NCI-H460 (cell line): Measurements from ENCODE around the gene ADCY9. TPM values are rescaled to one million over a fixed set of nuclear protein-coding genes. Genes with fewer than 3 reads are reported as not detected.

Experiments used
- DNase-seq: peaks from one replicate; pipeline ENCODE4 v3.0.0-alpha.2; 2016; ENCODE audit warnings: low read depth; ENCODE audit errors: extremely low read depth
- total RNA-seq: library from RNA; depleted of rRNA; stranded (reverse); fragments of >200 nt; shearing (Covaris generic); gene quantifications from 2 replicates; pipeline ENCODE4 v1.2.3, GENCODE V29; 2014

ADCY9 gene
- total RNA-seq, 1 experiment from 2014 or later, result 8.8 TPM

DNA sequence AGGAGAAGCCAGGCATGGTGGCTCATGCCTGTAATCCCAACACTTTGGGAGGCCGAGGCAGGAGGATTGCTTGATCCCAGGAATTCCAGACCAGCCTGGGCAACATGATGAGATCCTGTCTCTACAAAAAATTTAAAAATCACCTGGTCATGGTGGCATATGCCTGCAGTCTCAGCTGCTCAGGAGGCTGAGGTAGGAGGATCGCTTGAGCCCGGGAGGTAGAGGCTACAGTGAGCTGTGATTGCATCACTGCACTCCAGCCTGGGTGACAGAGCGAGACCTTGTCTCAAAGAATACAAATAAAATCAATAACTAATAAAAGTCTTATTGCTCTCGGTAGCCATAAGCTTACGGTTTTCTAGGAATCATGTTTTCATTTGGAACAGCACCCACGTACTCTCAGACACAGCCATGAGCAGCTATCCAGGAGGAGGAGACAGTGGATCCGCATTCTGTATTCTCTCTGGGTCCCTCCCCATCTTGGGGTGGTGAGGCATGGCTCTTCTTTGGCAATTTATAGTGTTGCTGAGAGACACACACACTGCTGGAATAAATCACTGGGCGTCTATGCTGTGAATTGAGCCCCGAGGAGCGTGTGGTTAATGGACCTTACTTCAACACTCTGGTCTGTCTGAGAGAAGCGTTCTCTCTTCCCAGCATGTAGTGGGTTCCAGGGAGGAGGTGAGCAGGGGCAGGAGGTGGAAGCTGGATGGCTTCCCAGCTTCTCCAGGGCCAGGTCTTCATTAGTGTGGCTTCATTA, 8.5 kb upstream of the ADCY9 start:
- DNase-seq, result no peak

DNA sequence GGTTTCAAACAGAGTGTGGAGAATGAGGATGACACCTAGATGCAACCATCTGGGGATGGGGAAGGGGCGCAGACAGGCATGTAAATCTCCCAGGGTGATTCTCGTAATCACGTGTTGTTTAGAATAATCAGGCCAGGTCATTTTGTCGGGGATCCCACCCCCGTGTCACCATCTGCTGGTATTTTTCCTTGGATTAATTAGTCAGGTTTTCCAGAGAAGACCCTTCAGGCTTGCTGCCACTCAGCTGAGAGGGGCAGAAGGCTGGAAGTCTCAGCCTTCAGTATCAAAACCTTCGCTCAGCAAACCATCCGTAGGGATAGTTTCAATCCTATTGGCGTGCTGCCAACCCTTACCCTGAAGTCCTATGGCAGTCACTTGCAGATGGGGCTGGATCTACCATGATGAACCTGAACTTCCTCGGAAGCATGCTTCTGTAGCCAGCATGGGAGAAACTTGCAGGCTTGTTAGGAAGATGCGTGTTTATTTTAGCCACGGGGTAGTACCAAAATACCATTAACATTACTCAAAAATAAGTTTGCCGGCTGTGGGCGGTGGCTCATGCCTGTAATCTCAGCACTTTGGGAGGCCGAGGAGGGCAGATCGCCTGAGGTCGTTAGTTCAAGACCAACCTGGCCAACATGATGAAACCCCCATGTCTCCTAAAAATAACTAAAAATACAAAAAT, 7.5 kb upstream of the ADCY9 start:
- no peak for DNase-seq

DNA sequence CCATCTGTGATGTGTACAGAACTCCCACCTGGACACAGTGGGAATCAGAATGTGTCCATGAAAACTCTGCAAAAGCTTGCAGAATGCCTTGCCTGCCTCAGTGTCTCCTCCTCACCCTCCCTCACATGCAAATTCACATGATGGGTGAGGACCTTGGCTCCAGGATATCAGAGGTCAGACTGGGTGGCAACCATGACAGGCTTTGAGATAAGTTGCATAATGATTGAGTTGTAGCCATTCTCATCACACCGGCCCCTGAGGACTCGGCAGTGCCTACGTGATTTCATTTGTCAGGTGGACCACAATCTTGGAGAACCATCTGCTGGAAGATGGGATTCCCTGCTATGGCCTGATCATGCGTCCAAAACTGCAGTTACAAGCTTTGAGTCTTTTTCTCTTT, 3.9 kb upstream of the ADCY9 start:
- no peak for DNase-seq

DNA sequence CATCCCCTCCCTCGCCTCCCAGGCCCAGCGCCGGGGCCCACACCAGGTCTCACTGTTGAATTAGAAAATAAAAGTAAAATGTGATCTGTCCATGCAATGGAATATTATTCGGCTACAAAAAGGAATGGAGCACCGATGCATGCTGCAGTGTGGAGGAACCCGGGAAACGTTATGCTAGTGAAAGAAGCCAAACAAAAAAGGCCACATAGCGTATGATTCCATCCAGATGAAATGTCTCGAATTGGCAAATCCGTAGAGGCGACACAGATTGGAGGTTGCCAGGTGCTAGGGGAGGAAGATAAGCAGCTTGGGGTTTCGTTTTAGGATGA, 972 bp upstream of the ADCY9 start:
- no peak for DNase-seq

DNA sequence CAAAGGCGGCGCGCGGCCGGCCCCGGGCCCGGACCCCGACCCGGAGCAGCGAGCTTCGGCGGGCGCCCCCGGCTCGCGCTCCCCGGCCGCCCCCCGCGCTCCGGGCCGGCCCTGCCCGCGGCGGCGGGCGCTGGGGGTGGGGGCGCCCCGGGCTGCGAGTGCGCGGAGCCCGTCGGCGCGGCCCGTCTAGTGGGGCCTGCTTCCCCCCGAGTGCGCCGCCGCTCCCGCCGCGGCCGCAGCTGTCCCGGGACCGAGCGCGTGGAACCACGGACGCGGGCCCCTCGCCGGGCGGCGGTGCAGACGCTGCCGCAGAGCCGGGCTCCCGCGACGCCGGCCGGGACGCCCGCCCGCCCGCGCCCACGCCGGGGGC, 308 bp downstream of the ADCY9 start:
- no peak for DNase-seq

DNA sequence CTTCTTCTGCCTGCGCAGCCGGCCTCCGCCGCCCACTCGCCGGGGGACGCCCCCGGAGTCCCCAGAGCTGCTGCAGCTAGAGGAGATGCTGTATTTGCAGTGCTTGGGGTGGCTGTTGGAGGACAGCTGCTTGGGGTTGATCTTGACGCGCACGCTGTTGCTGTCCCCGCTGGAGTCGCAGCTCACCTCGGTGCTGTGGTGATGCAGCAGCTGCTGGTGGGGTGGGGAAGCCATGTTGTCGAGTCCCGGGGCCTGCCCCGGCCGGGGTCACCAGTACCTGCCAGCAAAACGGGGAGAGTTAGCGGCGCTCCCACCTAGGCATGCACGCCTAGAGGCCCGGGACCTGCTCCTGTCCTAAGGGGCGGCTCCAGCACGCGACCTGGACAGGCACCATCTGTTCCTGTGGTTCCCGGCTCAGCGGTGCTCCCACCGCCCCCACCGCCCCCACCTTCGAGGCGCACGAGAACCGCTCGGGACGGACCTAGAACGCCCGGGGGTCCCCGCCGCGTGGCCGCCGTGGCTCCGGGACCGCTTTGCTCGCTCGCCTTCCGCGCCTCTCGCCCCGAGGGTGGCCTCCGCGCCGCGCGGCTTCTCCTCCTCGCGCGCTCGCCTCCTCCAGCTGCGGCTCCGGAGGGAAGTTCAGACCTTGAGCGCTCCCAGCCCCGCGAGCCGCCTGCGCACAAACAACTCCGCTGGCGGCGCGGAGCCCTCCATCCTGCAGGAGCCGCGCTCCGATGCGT, 863 bp downstream of the ADCY9 start:
- DNase-seq, result peak; percentile 32

DNA sequence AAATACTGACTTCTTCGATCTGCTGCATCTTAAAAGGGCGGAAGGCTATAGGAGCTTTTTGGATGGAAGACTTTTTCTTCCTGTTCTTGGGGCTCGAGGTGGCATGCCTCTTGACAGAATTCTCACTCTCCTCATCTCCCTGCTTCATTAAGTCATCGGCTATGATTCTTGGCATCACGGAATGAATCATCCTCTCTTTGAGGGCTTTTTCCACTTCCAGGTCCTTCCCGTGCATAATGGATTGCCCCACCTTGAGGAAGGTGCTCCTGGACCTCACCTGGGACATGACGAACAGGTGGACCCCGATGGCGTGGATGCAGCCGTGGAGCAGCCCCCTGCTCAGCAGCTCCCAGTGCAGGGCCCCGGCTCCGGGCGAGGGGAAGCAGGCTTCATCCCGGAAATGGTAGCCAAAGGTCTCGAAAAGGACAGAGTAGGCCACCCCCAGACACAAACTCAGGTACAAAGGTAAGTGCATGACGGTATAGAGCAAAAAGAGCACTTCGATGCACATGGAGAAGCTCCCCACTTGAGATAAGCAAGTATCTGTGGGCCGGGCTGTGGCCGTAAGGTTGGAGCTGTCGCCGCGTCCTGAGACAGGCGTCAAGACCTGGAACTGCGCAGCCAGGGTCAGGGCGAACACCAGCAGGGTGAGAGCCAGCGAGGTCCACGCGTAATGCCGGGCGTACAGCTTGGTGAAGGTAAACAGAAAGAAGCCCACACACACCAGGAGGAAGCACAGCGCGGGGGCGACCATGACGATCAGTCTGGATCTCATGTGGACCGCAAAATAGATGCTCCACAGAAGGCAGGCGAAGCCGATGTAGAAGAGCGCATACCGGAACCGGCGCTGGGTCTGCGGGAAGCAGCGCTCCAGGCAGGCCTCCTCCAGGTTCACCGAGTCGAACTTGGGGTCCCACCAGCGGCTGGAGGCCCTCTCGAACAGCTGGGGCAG, 1.7 kb downstream of the ADCY9 start:
- no peak for DNase-seq

DNA sequence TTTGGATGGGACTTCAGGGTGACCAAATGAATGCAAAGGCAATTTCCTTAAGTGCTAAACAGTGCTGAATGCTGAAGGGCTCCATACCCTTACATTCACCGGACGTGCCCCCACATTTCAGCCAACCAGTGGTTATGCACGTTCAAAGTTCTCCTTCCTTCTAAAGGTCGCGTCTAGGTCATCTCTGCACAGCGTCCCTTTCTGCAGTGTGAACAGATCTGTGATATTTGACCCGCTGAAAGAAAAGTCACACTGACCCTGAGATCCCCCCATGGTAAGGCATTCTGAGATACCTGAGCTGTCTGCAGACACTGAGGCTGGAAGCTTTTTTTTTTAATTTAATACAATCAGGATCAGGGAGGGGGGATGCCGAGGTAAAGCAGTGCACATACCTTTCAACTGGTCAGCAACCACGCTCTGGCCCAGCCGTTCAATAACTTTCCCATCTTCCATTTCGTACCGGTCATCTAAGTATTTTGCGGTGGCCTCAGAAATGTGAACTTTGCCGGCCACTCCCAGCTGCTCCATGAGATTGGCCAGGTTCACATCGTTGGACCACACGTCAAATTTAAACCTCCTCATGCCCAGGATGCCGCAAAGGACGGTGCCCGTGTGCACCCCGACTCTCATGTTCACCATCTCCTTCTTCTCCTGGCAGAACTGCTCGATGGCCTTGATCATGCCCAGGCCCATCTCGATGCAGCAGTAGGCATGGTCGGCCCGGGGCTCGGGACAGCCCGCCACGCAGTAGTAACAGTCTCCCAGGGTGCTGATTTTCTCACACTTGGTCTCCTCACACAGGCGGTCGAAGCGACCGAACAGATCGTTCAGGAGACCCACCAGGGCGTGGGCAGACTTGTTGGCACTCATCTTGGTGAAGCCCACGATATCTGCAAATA, 2.6 kb downstream of the ADCY9 start:
- no peak for DNase-seq

DNA sequence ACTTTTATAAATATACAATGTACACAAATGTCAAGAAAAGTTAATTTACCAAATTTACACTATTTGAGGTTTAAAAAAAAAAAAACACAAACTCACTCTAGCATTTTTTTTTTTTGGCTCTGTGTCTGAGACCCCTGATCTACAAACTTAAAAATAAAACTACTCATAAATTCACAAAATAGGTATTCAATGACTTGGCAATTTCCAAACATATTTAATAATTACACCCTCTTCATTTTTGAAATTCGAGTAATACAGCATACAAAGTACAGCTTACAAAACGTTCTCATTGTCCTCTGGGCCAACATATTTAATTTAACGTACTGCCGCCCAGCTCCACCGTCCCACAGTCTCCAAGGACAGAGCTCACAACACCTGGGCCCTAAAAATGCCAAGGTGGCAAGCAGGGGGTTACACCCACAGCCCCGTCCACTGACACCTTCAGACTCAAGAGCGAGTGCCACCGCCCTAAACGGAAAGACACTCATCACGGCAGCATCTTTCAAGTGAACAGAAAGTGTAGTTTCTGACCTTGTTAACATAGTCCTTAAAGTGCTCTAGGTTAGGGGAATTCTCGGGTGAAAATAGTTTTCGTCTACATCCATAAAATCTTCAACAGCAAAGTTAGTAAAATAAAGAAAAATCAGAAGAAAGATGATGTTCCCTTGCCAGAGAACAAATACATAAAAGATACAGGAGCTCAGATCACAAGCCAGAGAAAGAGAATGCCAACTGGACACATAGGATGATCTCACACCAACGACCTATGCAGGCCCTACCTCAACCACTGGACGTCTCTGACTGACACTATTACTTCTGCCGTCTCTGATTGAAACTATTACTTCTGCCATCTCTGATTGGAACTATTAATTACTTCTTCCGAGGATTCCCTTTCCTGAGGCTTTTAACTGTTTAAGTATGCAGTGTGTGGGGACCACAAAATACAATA, 4.2 kb downstream of the ADCY9 start:
- no peak for DNase-seq

DNA sequence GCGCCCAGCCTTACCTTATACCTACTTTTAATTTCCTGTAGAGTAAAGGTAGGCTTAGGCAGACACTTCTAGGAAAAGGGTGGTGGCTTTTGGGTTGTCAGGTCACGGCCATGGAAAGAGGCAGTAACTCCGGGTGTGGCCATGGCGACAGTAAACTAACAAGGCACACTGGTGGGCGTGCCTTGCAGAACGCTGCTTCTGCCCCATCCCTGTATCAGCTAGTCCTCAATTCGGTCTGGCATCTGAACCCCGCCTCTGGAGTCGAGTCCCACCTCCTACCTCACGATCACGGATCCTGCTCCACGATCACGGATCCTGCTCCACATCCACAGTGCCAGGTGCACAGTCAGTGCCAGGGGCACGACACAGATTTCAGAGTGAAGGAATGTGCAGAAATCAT, 5.6 kb downstream of the ADCY9 start:
- no peak for DNase-seq

DNA sequence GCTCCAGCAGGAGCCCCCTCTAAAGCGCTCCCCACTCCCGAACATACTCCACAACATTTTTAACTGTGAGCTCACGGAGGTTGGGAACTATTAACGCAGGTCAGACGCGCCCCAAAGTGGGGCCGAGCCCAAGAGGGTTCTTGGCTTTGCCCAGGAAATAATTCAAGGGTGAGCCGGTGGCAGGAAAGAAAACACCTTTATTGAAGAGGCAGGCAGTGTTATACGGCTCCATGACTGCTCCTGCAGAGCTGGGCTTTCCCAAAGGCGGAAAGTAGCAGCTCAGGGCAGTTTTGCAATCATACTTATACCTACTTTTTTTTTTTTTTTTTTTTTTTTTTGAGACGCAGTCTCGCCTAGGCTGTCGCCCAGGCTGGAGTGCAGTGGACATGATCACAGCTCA, 6.2 kb downstream of the ADCY9 start:
- DNase-seq, result no peak

DNA sequence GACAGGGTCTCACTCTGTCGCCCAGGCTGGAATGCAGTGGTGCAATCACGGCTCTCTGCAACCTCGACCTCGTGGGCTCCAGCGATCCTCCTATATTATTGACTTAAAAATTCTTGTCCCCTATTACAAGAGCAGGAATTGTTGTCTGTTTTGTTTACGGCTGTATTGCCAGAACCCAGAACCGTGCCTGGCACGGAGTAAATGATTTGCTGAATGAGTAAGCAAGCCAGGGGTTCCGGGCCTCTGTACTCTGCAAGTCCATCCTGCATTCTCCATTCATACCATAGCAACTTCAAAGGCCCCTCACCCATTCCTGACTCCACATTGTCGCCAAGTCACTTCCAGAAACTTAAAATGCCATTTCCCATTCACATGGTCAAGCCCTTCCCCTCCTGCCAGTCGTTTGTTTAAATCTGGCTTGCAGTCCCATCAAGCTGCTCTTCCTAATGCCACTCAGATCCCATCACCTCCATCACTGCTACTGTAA, 6.9 kb downstream of the ADCY9 start:
- DNase-seq, result no peak

DNA sequence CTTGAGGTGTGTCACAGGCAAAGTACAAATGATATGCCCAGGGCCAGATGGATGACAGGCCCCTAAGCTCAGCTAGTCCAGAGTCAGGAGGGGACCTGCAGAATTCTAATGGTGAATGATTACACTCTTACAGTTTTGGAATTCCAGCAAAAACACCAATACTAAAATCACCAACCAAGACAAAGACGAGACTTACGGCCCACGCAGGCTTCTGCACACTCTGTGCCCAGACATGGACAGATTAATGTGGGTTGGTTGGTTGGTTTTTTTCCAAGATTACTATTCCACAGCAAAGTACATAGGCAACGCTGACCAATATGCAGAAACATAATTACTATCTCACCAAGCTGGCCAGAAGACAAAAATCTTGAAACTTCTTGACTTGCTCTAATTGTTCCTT, 9.7 kb downstream of the ADCY9 start:
- no peak for DNase-seq

DNA sequence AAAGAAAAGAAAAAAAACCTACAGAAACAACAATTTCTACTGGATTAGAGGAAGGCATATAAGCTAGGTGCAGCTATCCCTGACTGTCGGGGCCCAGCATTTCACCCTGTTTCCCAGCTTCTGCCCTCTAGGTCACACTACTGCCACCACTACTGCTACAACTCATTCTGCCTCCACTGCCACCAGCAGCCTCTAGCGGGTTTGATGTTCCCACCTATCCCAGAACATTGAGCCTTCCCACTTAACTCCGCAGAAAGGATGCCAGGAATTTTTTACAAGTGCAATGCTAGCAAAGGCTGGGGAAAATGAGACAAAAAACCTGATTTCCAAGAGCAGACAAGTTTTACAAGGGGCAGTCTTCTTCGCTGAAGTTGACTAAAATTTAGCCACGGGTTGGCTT, 10.4 kb downstream of the ADCY9 start:
- DNase-seq, result no peak

DNA sequence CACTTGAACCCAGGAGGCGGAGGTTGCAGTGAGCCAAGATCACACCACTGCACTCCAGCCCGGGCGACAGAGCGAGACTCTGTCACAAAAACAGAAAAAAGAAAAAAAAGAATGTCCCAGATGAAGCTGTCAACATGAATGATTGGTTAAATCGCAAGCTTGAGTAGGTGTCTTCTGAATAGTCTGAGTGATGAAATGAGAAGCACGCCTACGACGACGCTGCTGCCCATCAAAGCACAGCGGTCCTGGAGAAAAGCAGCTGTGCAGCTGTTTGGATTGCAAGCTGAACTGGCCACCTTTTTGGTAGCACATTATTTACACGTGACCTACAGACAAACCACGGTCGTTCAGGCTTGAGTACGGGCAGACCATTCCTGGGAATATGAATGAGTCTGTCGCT, 12.5 kb downstream of the ADCY9 start:
- no peak for DNase-seq

DNA sequence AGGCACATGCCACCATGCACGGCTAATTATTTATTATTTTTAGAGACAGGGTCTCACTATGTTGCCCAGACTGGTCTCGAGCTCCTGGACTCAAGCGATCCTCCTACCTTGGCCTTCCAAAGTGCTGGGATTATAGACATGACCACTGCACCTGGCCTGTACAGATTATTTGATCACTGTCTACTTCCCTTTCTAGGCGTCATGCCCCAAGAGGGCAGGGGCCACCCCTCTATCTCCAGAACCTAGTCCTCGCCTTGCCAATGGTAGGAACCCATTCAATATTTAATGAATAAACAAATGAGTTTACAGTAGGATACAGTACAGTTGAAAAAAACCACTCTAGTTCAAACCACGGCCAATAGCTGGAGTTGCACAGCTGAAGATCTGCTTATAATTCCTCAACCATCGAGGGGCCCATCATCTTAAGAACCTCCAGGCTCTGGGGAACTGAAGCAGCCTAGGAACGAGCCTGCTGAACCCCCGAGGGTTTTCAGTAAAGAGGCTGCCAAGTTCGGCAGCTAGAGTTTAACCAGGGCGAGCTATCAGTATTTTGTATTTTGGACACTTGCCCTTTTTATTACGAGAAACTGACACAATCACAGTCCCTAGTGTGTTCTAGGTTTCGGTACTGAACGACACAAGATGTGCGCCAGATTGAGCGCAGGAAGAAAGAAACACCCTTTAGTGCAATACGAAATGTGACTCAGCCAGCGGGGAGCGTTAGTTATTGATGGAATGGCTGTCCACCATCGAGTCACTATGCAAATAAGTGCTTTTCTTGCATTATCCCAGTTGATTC, 14.6 kb downstream of the ADCY9 start:
- no peak for DNase-seq

DNA sequence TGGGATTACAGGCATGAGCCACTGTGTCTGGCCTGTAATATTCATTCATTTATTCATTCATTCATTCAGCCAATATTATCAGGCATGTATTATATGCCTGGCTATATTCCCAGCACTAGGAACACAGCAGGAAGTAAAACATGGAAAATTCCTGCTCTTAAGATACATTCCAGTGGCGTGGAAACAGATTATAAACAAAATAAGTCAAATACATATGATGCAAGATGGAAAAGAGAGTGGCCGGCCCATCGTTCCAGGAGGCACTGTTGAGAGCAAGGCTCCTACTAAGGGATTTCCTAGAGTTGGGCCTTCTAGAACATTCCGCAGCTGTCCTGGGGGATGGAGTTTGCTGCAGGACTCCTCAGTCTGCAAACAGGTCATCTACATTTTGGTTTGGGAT, 17.7 kb downstream of the ADCY9 start:
- DNase-seq, result no peak

DNA sequence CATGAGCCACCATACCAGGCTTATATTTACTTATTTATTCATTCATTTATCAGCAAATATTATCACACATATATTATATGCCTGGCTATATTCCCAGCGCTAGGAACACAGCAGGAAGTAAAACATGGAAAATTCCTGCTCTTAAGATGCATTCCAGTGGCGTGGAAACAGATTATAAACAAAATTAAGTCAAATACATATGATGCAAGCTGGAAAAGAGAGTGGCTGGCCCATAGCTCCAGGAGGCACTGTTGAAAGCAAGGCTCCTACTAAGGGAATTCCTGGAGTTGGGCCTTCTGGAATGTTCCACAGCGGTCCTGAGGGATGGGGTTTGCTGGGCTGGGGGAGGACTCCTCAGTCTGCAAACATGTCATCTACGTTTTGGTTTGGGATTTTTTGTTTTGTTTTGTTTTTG, 18.4 kb downstream of the ADCY9 start:
- DNase-seq, result no peak
